ENCODE data around the gene GBGT1.
A peak's percentile ranks its signal among the peaks of the same experiment; 100 is the strongest.
"Not testable (repeated sequence)": the region's sequence is repeated elsewhere in the genome, so short reads cannot be mapped to it uniquely, and the experiment has no call there.

GBGT1 gene

GRCh38 chr9:133182151-133182550, 18.4 kb upstream of the GBGT1 start:
- Mint-ChIP-seq H3K27me3 (ENCODE audit: low read depth) (peaks cover 47% of the 10 kb centered on the region), H3K4me3 (no peak overlapping the region), H3K9me3 (no peaks in the 10 kb centered on the region), H3K27ac (no peak overlapping the region), H3K36me3 (ENCODE audit: low read depth) (no peaks in the 10 kb centered on the region), H3K4me1 (ENCODE audit: low read depth) (peaks cover 19% of the 10 kb centered on the region)

- H3K36me3 Mint-ChIP-seq (ENCODE audit: low read depth): no peaks in the 10 kb centered on the region
- H3K4me1 Mint-ChIP-seq (ENCODE audit: low read depth): peaks cover 19% of the 10 kb centered on the region
- no peaks in the 10 kb centered on the region for H3K9me3 Mint-ChIP-seq
- no peak overlapping the region for H3K27ac Mint-ChIP-seq
- peaks cover 46% of the 10 kb centered on the region for H3K27me3 Mint-ChIP-seq (ENCODE audit: low read depth)
- H3K4me3 Mint-ChIP-seq: no peak overlapping the region
Observed at GRCh38 chr9:133181561-133181960, 17.8 kb upstream of the GBGT1 start.

- no peak overlapping the region for H3K4me3 Mint-ChIP-seq
Observed at GRCh38 chr9:133180953-133181352, 17.2 kb upstream of the GBGT1 start.

GRCh38 chr9:133173056-133173455, 9.3 kb upstream of the GBGT1 start:
- Mint-ChIP-seq H3K27ac (no peak overlapping the region), H3K36me3 (ENCODE audit: low read depth) (no peaks in the 10 kb centered on the region), H3K4me1 (ENCODE audit: low read depth) (no peaks in the 10 kb centered on the region), H3K9me3 (no peaks in the 10 kb centered on the region), H3K27me3 (ENCODE audit: low read depth) (peaks cover 30% of the 10 kb centered on the region), H3K4me3 (no peak overlapping the region)

More at GRCh38 chr9:133180953-133181352, 17.2 kb upstream of the GBGT1 start:
- peaks cover 17% of the 10 kb centered on the region for H3K4me1 Mint-ChIP-seq (ENCODE audit: low read depth)
- peaks cover 46% of the 10 kb centered on the region for H3K27me3 Mint-ChIP-seq (ENCODE audit: low read depth)
- H3K9me3 Mint-ChIP-seq: no peaks in the 10 kb centered on the region
- no peaks in the 10 kb centered on the region for H3K36me3 Mint-ChIP-seq (ENCODE audit: low read depth)
- no peak overlapping the region for H3K27ac Mint-ChIP-seq

- no peaks in the 10 kb centered on the region for H3K9me3 Mint-ChIP-seq
- peaks cover 23% of the 10 kb centered on the region for H3K27me3 Mint-ChIP-seq (ENCODE audit: low read depth)
- no peak overlapping the region for H3K4me3 Mint-ChIP-seq
- H3K36me3 Mint-ChIP-seq (ENCODE audit: low read depth): no peaks in the 10 kb centered on the region
- H3K27ac Mint-ChIP-seq: no peak overlapping the region
- no peaks in the 10 kb centered on the region for H3K4me1 Mint-ChIP-seq (ENCODE audit: low read depth)
Observed at GRCh38 chr9:133171161-133171961, 7.6 kb upstream of the GBGT1 start.

GRCh38 chr9:133170716-133171115, 7.0 kb upstream of the GBGT1 start:
- Mint-ChIP-seq H3K27ac (no peak overlapping the region), H3K36me3 (ENCODE audit: low read depth) (no peaks in the 10 kb centered on the region), H3K27me3 (ENCODE audit: low read depth) (peaks cover 18% of the 10 kb centered on the region), H3K4me1 (ENCODE audit: low read depth) (no peaks in the 10 kb centered on the region), H3K4me3 (no peak overlapping the region), H3K9me3 (no peaks in the 10 kb centered on the region)

GRCh38 chr9:133169687-133170086, 6.0 kb upstream of the GBGT1 start:
- not testable (repeated sequence) for H3K4me1 Mint-ChIP-seq (ENCODE audit: low read depth); H3K27ac Mint-ChIP-seq; H3K9me3 Mint-ChIP-seq; H3K4me3 Mint-ChIP-seq; H3K36me3 Mint-ChIP-seq (ENCODE audit: low read depth)
- peaks cover 17% of the 10 kb centered on the region for H3K27me3 Mint-ChIP-seq (ENCODE audit: low read depth)

- Mint-ChIP-seq H3K36me3 (ENCODE audit: low read depth) (no peaks in the 10 kb centered on the region), H3K4me3 (no peak overlapping the region), H3K9me3 (no peaks in the 10 kb centered on the region), H3K27ac (no peak overlapping the region), H3K27me3 (ENCODE audit: low read depth) (peaks cover 14% of the 10 kb centered on the region), H3K4me1 (ENCODE audit: low read depth) (no peaks in the 10 kb centered on the region)
Observed at GRCh38 chr9:133169102-133169501, 5.4 kb upstream of the GBGT1 start.

GRCh38 chr9:133168432-133168831, 4.7 kb upstream of the GBGT1 start:
- H3K9me3 Mint-ChIP-seq: no peaks in the 10 kb centered on the region
- no peak overlapping the region for H3K27ac Mint-ChIP-seq
- peaks cover 10% of the 10 kb centered on the region for H3K27me3 Mint-ChIP-seq (ENCODE audit: low read depth)
- H3K4me3 Mint-ChIP-seq: no peak overlapping the region
- no peaks in the 10 kb centered on the region for H3K36me3 Mint-ChIP-seq (ENCODE audit: low read depth)
- peaks cover 2% of the 10 kb centered on the region for H3K4me1 Mint-ChIP-seq (ENCODE audit: low read depth)

GRCh38 chr9:133167769-133168168, 4.1 kb upstream of the GBGT1 start:
- Mint-ChIP-seq H3K27ac (no peak overlapping the region), H3K4me3 (no peak overlapping the region), H3K36me3 (ENCODE audit: low read depth) (no peaks in the 10 kb centered on the region), H3K4me1 (ENCODE audit: low read depth) (peaks cover 2% of the 10 kb centered on the region), H3K9me3 (no peaks in the 10 kb centered on the region), H3K27me3 (ENCODE audit: low read depth) (peaks cover 10% of the 10 kb centered on the region)

GRCh38 chr9:133167096-133167730, 3.5 kb upstream of the GBGT1 start:
- H3K36me3 Mint-ChIP-seq (ENCODE audit: low read depth): no peaks in the 10 kb centered on the region
- H3K4me3 Mint-ChIP-seq: no peak overlapping the region
- peaks cover 2% of the 10 kb centered on the region for H3K4me1 Mint-ChIP-seq (ENCODE audit: low read depth)
- H3K9me3 Mint-ChIP-seq: no peaks in the 10 kb centered on the region
- H3K27ac Mint-ChIP-seq: no peak overlapping the region
- peaks cover 7% of the 10 kb centered on the region for H3K27me3 Mint-ChIP-seq (ENCODE audit: low read depth)

GRCh38 chr9:133166392-133166791, 2.7 kb upstream of the GBGT1 start:
- Mint-ChIP-seq H3K27ac (no peak overlapping the region), H3K36me3 (ENCODE audit: low read depth) (no peaks in the 10 kb centered on the region), H3K4me1 (ENCODE audit: low read depth) (peaks cover 2% of the 10 kb centered on the region), H3K9me3 (no peaks in the 10 kb centered on the region), H3K27me3 (ENCODE audit: low read depth) (peaks cover 4% of the 10 kb centered on the region), H3K4me3 (no peak overlapping the region)

- peaks cover 3% of the 10 kb centered on the region for H3K36me3 Mint-ChIP-seq (ENCODE audit: low read depth)
- H3K4me1 Mint-ChIP-seq (ENCODE audit: low read depth): peaks cover 2% of the 10 kb centered on the region
- H3K9me3 Mint-ChIP-seq: no peaks in the 10 kb centered on the region
- no peak overlapping the region for H3K27ac Mint-ChIP-seq
- H3K4me3 Mint-ChIP-seq: no peak overlapping the region
- H3K27me3 Mint-ChIP-seq (ENCODE audit: low read depth): peaks cover 4% of the 10 kb centered on the region
Observed at GRCh38 chr9:133165452-133165730, 1.7 kb upstream of the GBGT1 start.

GRCh38 chr9:133164191-133164590, 477 bp upstream of the GBGT1 start:
- H3K36me3 Mint-ChIP-seq (ENCODE audit: low read depth): peaks cover 6% of the 10 kb centered on the region
- H3K27me3 Mint-ChIP-seq (ENCODE audit: low read depth): peaks cover 4% of the 10 kb centered on the region
- peaks cover 2% of the 10 kb centered on the region for H3K4me1 Mint-ChIP-seq (ENCODE audit: low read depth)
- no peaks in the 10 kb centered on the region for H3K9me3 Mint-ChIP-seq
- peak overlapping the region; percentile 73 for H3K4me3 Mint-ChIP-seq
- no peak overlapping the region for H3K27ac Mint-ChIP-seq

- Mint-ChIP-seq H3K4me1 (ENCODE audit: low read depth) (peaks cover 2% of the 10 kb centered on the region), H3K27ac (no peak overlapping the region), H3K36me3 (ENCODE audit: low read depth) (peaks cover 6% of the 10 kb centered on the region), H3K4me3 (peak overlapping the region; percentile 54), H3K27me3 (ENCODE audit: low read depth) (peaks cover 4% of the 10 kb centered on the region), H3K9me3 (no peaks in the 10 kb centered on the region)
Observed at GRCh38 chr9:133162861-133163503, 732 bp downstream of the GBGT1 start.

Data from T-helper 1 cell treated with Interleukin-12 subunit alpha and Interleukin-12 subunit beta and Interleukin-4 antibody, amounts not matched to agents 30 μg/mL and 1 μg/mL, for 36 hours (primary cell).